Measurements from ENCODE around the gene PROZ.

Gene PROZ

DNA sequence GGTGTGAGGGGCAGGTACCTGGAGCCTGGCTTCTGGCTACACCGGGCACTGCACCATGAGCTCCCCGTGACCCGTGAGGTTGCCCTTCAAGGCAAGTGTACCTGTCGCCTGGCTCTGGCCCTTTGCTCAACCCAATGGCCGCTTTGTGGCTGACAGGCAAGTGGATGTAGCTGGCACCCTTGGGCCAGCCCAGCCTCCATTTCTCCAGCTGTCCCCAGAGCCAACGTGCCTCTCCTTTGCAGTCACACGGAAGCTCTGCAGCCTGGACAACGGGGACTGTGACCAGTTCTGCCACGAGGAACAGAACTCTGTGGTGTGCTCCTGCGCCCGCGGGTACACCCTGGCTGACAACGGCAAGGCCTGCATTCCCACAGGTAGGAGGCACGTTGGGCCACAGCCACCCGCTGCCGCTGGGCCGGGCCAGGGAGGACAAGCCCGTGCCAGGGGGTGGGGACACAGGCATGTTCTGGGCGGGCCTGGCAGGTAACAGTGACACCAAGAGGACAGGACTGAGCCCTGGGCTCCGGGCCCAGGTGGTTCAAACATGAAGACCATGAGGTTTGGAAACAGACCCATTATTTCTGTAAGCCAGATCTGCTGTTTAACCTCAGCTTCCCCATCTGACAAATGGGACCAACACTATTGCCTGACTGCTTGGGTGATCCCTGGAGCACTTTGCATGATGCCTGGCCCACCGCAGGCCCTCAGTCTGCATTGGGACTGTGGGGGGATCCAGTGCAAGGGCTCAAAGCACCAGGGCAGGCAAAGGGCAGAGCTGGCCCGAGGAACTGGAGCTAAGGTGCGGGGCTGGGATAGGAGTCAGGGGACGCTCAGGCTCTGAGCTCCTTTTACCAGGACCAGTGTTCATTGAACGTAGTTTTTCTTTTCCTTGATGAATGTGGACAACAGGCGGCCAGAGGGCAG, 17.5 kb upstream of the PROZ start:
- DNase-seq (ENCODE audit: low read depth in 4 of 4, low spot score in 1 of 4) = no peak

GRCh38 chr13:113141601-113141970, 16.9 kb upstream of the PROZ start:
- DNase-seq (ENCODE audit: low read depth in 4 of 4, low spot score in 1 of 4) = no peak

GRCh38 chr13:113142876-113143275, 15.6 kb upstream of the PROZ start:
- DNase-seq (ENCODE audit: low read depth in 4 of 4, low spot score in 1 of 4) = no peak

DNA sequence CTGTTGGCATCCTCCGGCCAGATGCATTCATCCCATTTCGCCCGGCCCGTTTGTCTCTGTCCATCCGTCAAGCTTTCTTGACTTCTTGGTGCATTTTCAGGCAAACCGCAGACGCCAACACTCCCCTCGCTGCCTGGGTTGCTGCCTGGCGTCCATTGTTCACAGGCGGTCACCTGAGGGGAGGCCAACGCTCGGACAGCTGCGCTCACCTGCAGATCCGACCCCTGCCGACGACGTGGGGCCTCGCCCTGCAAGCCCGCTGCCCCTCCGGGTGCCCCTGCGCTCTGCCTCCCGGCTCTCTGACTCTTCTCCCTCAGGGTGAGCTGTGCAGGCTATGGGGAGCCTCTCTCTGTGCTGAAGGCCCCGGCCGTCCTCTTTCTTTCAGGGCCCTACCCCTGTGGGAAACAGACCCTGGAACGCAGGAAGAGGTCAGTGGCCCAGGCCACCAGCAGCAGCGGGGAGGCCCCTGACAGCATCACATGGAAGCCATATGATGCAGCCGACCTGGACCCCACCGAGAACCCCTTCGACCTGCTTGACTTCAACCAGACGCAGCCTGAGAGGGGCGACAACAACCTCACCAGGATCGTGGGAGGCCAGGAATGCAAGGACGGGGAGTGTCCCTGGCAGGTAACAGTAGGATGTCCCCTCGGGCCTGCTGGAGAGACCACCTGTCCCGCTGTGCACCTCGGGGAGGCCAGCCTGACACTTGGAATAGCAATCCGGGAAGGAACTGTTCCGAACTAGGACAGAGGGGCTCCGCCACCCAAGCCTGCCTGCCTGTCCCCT, 14.8 kb upstream of the PROZ start:
- no peak for DNase-seq (ENCODE audit: low read depth in 4 of 4, low spot score in 1 of 4)

DNA sequence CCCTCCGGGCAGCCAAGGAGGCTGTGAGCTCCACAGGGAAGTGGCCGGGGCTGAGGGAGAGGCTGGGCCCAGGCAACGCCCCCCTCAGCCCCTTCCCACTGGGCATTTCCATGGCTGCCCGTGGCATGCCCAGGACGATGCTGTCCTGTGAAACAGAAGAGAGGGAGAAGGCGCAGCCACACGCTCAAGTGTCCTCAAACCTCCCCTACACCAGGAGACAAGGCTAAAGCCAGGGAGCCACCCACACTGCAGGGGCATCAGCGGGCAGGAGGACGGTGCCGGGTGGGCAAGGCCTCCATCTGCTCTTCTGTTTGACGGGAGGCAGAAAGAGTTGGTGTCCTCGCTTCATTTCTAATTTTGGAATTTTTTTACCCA, 14.2 kb upstream of the PROZ start:
- DNase-seq (ENCODE audit: low read depth in 4 of 4, low spot score in 1 of 4) = no peak

GRCh38 chr13:113145496-113145895, 13.0 kb upstream of the PROZ start:
- DNase-seq (ENCODE audit: low read depth in 4 of 4, low spot score in 1 of 4) = peak in 1 of 4 experiments; percentile 49

DNA sequence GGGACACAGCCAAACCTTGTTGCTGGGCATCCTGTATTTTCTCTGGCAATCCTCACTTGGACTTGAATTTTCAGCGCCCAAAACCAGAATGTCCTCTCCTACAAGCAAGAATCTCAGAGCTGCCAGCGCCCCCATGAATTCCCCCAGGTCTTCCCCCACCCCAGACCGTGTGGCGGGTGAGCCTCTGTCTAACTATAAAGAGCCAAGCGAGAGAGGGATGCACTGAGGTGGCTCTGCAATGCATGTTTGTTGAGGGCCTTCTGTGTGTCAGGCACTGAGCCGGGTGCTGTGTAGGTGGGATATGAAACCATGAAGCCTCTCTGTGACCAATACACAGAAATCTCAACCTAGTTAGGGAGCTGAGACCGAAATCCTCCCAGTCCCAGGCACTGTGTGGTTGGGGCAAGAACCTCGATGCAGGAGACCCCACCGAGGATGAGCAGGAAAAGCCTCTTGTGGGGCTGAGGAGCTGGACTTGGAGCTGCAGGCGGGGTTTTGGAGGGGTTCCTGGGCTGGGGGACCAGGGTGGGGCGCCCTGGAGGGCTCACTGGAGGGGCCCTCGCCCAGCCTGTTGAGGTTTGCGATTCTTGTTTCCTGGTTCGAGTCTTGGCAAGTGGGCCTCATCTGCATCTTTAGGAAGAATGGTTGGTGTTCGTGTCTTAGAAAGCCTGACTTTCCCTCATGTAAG, 12.4 kb upstream of the PROZ start:
- no peak for DNase-seq (ENCODE audit: low read depth in 4 of 4, low spot score in 1 of 4)

DNA sequence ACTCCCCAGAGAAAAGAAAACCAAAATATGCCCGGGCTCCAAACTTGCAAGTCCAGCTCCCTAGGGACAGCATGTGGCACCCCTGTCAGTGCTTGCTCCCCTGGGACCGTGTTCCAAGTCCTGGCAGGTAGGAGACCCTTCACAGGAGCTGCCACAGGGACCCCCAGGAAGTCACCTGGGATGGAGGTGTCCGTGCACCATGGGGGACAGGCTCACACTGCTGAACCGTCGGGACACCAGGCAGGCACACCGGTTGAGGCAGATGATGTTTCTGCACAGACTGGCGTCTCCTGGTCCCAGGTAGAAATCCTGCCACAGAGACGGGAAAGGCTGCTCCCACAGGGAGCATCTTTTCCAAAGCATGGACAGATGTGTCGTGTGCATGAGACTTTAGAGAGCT, 11.7 kb upstream of the PROZ start:
- no peak for DNase-seq (ENCODE audit: low read depth in 4 of 4, low spot score in 1 of 4)

DNA sequence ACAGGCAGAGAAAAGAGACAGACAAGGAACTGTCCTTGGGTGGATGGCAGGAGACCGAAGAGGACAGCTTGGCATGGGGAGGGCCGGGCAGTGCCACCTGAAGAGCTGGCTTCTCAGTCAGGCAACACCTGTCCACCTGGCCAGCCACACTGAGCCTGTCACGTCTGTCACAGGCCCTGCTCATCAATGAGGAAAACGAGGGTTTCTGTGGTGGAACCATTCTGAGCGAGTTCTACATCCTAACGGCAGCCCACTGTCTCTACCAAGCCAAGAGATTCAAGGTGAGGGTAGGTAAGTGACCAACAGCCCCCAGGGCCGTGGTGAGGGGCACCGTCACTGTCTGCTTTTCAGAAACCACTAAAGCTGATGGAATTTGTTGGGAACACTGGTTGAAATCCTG, 11.2 kb upstream of the PROZ start:
- DNase-seq (ENCODE audit: low read depth in 4 of 4, low spot score in 1 of 4) = no peak

- DNase-seq (ENCODE audit: low read depth in 4 of 4, low spot score in 1 of 4) = no peak
Observed at GRCh38 chr13:113148407-113148806, 10.0 kb upstream of the PROZ start.

- no peak for DNase-seq (ENCODE audit: low read depth in 4 of 4, low spot score in 1 of 4)
Observed at GRCh38 chr13:113148940-113149503, 9.4 kb upstream of the PROZ start.

DNA sequence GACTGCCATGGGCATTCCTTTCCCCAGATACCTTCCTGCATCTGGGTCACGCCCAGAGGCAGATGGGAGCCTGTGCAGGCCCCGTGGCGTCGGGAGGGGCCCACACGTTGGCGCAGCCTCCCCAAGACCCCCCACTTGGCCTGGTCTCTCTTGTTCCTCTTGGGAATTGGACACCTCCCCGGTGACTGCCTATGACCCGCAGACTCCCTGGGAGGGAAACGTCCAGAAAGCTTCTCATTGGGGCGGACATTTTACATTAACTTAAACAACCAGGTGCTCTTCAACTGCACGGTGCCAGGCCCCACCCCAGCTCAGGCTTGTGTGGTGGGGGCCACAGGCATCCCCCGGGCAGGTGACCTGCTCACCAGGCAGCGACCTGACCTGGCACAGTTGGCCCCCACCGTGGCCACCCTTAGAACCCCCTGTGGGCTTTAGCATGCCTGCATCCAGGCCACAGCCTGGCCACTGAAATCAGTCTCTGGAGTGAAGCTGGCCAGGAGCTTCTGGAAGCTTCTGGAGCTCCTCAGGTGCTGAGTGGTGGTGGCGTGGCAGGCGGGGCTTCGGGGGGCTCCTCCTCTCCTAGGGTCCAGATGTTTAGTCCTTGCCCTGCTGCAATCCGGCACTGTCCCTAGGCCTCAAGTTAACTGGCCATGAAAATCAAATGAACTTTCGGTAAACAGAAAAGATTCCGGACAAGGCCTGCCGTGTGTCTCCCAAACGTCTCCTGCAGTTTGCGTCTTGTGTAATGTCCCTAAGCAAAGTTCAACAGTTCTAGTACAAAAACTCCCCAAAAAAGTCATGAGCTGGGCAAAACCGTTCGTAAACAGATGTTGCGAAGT, 8.5 kb upstream of the PROZ start:
- DNase-seq (ENCODE audit: low read depth in 4 of 4, low spot score in 1 of 4) = no peak

DNA sequence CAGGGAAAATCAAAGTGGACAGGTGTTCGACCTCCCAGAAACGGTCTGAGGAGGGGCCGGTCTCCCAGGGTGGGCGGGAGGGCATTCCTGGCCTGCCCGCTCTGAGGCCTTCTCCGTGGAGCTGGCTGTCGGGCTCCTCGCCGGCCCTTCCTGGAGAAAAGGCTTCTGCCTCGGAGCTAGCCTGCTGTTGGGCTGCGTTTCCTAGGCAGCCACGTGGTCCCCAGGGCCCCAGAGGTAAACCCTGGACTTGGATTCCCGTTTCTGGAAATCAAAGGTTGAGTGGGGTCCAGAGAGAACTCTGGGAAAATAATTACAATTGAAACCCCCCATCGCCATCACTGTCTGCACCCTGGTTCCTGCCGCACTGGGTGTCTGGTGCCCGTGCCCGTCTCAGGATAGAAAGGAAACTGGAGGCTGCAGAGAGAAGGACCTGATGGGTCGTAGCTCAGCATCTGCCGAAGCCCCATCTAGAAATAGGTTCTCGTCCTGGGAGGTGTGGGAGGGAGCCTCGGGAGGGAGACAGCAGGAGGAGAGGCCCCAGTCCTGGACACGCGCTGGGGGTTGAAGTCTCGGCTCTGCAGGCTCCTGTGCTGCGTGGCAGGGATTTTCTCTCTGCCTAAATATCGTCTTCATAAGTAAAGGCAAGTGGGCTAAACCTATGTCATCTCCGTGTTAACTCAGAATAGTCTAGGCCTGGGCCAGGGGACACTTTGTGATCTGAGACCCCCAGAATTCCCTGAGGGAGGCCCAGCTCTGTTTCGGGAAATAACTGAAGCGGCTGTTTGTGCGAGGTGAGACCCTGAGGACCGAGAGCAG, 7.7 kb upstream of the PROZ start:
- DNase-seq (ENCODE audit: low read depth in 4 of 4, low spot score in 1 of 4) = no peak

DNA sequence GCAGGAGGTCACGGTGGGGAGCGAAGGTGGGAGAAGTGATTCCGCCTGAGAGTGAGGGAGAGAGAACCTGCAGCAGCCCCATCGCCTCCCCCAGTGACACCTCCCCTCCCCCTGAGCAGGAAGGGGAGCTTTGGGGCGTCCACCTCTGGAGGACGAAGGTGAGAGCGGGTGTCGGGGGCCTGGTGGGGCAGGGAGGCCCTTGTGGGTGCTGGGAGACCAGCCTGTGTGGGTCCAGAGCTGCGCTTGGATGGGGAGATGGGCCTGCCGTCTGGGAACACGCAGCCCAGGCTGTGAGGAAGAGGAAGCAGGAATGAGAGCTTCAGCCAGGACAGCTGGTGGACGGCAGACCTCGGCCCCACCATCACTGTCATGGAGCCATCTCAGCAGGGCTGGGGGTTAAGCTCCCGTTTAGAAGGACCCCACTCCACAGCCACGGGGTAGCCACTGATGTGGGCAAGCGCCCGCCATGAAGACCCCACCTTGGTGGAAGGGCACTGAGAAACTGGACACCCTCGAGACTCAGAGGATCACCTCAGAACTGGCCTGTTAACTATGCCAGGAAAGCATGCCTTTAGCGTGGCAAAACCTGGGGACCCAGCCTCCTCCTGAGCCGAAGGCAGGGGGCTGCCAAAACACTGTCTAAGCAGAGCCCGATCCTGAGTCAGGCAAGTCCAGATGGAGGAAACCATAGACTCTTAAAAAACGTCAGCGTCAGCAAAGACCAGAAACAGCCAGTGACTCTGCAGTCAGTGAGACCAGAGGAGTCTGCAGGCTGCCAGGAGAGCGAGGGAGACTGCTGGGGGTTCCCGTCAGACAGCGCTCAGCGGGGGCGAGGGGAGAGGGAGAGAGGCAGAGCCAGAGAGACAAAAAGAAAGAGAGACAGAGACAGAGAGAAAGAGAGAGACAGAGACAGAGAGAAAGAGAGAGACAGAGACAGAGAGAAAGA, 6.4 kb upstream of the PROZ start:
- no peak for DNase-seq (ENCODE audit: low read depth in 4 of 4, low spot score in 1 of 4)

DNA sequence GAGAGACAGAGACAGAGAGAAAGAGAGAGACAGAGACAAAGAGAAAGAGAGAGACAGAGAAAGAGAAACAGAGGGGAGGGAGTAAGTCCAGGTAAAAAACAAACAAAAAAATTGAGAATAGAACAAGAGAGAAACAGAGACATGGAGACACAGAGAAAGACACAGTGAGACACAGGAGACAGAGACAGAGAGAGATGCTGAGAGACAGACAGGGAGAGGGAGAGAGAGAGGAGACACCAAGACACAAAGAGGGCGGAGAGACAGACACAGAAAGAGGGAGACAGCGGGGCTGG, 5.8 kb upstream of the PROZ start:
- no peak for DNase-seq (ENCODE audit: low read depth in 4 of 4, low spot score in 1 of 4)

DNA sequence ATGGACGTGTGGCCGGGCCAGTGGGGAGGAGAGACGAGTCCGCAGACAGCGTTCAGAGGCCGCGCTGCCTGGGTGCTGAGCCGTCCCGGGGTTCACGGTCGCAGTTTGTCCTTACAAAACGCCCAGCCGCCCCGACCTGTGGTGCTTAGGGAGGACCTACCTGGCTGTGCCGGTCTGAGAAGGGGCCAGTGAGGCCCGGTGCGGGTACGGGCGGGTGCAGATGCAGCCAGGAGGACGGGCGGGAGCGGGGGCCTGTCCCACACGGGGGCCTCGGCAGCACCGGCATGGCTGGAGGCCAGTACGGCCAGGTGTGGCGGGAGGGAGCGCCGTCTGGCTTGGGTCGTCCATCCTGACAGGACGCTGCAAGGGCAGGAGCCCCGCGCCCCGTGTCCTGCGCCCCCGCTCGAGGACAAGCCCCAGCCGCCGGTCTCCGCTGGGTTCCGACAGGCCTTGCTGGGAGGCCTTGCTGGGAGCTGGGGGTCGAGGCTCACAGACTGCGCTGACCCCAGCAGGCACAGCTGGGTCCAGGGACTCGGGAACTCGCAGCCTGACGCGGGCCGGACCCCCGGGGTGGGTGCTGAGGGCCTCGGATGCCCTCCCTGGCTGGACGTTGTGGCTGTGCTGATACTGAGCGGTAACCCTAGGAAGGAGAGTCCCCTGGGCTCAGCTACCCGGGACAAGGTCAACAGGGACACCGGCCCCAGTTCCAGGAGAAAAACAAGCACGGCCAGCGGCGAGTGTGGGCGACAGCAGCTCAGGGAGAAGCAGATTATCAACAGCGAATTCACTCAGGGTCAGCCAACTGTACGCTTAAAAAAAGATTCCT, 5.3 kb upstream of the PROZ start:
- no peak for DNase-seq (ENCODE audit: low read depth in 4 of 4, low spot score in 1 of 4)

GRCh38 chr13:113153810-113154748, 4.4 kb upstream of the PROZ start:
- peak in 3 of 4 experiments; percentile 38 to 55 (median 52) for DNase-seq (ENCODE audit: low read depth in 4 of 4, low spot score in 1 of 4)

Measured in stimulated activated CD4-positive, alpha-beta T cell treated with anti-CD3 and anti-CD28 coated beads, Interleukin-1b, Interleukin-23, amount 100 ng/mL, for 24 hours (primary cell).